HG03060 (cell line): ENCODE results near the gene ASCC3.
"Not testable (repeated sequence)": the region's sequence is repeated elsewhere in the genome, so short reads cannot be mapped to it uniquely, and the experiment has no call there.

Source experiments
- ATAC-seq: cut with Tn5 transposase; IDR thresholded peaks from one replicate; pipeline ENCODE4 v1.9.1; 2021; ENCODE audit warnings: low read depth, moderate number of reproducible peaks; ENCODE audit not compliant: unreplicated experiment

Gene ASCC3

DNA sequence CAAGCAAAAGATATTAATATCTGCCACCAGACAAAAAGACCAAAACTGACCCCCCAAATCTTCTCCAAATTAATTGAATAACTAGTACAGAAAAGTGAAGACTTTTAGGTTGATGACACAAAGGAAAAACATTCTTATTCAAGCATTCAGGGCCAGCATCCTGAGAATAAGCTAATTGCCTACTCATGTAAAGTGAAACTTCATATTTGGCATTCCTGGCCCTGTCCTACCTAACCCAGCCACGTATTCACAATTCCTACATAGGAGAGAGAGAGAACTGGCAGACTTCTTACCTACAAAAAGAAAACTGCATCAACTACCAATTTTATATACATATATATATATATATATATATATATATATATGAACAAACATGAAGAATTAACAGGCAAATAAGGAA is 4.9 kb upstream of the ASCC3 start:
- ATAC-seq, result no peak

DNA sequence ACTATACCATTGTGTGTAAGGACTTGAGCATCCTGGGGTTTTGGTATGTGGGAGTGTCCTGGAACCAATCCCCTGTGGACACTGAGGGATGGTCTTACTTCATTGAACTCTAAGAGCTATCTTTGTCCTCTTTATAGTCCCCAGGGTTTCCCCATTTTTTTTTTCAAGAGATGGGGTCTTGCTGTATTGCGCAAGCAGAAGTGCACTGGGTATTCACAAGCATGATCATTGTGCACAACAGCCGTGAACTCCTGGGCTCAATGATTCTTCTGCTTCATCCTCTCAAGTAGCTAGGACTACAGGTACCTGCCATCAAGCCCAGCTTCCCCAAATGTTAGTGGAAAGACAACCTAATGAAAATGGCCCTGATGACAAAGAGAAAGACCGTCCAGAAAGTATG is 2.2 kb upstream of the ASCC3 start:
- ATAC-seq, result no peak

DNA sequence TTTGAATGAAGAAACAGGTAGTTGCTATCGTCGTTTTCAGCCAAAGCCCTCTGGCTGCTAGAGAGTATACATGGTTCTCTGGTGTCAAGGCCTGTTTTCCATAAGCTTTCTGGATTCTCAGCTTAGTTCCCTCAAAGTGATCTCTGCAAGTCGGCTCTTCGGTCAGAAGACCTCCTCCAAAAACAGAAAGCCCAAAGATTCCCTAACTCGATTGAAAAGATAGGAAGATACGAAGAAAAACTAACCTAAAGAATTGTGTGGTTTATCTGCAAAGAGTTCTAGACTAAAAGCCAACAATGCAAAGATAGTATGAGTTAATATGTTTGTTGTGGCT is 545 bp upstream of the ASCC3 start:
- ATAC-seq, result no peak

DNA sequence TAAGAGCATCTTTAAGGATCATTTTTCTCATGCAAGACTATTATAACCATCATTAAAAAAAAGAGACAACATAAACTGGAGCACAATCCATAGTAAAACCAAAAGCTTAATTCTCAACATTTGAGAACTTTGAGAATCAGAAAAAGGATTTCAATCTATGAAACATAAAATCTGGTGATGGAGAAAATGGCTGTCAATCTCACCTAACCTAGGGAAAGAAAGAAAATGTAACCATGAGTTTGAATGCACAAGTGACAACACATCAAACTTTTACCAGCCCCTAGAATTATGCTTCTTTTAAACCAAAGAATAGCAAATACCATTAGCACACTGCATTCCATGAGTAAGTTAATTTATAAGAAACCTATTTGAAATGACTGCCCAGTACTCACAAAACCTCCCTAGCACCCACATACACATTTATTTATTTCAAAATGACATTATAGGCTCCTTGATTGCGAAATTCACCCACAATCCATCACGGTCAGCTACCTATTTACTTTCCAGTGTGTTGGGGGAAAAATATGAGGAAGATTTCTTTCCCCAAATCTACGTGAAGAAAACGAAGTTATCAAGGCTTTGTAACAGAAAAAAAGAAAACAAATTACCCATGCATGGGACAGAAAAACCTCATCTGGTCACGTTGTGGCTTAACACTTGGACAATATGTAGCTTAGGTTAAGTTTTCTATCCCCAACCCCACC is 828 bp downstream of the ASCC3 start:
- no peak for ATAC-seq

DNA sequence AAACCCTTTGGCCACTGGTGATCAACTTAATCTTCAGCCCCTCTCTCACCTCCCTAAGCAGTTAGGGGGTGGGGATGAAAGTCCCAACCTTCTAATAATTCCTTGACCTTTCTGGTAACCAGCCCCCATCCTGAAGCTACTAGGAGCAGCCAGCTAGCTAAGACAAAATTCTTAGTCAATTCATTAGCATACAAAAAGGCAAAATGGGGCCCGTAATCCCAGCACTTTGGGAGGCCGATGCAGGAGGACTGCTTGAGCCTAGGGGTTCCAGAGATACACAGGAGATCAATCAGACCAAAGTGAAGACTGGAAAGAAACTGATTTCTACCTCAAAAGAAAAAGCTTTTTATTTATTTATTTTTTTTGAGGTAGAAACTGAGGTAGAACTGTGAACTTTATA is 1.8 kb downstream of the ASCC3 start:
- ATAC-seq, result no peak

DNA sequence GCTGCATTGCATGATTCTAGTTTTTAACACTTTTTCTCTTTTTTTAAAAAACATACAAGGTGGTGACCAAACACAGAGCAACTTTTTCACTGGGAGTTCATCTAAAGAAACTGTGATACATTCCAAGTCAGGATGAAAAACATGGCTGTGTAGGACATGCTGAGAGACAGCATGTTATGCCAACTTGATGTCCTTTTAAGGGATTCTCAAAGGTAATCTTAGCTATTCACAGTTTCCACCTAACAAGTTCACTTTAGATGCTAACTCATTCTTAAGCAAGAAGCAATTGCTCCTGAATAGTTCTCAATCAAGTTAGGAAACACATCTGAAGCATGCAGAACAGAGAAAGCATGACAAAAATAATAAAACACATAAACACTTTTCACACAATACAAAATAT is 3.3 kb downstream of the ASCC3 start:
- no peak for ATAC-seq

DNA sequence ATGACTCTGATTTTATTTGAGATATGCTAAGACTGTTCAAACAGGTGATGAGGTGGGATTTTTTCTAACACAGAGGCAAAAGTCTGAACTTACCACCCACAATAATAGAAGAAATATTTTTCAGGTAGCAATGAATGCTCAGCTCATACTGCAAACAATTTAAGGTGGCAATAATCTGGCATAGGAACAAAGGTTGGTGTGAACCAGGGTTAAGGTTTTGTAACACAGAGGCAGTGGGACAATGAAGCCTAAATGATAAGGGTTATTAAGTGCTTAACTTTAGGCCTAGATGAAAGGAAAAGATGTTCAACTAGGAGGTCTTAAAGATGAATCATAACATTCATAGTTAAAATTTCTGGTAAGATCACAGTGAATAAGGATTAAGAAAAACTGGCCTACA is 4.9 kb downstream of the ASCC3 start:
- ATAC-seq, result no peak

DNA sequence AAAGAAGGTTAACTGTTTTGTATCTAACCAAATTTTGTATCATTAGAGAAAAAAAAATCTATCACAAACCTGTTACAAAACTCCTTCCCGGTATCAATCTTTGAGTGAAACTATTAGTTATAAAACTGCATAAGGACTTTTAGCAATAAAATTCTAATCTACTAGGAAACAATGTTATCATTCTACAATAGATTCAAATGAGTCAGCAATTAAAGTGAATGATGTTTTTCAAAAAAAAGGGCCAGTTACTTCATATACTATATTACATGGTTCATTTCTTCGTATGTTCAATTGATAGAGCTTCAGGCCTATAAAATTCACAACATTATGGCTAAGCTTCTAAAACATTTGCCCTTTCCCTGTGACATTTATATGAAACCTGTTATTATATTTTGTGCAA is 15.6 kb downstream of the ASCC3 start:
- no peak for ATAC-seq

DNA sequence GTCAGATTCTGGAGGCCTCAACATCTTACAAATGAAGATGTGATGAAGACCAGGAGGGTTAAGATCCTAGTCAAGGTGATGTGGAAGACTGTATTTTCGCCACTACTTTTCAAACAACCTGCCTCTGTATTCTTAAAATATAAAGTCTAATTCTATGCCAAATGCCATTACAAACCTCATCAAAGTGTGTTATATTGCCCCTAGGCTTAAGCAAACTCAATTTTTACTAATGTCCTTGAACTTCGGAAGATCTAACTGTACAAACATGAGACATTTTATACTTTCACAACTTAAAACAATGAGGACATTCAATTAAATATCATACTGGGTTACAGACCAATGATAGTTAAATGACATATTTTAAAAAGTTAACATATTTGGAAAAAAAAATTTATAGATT is 19.1 kb downstream of the ASCC3 start:
- ATAC-seq, result no peak

DNA sequence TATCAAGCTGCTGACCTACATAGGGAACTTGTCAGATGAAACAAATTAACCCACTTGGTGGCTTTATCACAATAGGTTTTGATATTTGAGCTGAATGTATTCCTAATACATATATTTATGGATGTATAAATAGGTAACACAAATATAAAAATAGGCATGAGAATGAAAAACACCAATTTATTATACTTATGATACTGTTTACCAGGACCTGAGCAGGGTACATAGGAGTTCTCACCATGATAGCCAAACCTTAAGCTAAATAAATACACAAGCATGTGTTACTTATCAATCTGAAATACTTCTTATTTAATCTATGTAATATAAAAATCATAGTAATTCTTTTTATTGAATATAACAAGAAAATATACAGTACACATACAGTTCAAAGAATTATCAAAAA is 25.0 kb downstream of the ASCC3 start:
- no peak for ATAC-seq

DNA sequence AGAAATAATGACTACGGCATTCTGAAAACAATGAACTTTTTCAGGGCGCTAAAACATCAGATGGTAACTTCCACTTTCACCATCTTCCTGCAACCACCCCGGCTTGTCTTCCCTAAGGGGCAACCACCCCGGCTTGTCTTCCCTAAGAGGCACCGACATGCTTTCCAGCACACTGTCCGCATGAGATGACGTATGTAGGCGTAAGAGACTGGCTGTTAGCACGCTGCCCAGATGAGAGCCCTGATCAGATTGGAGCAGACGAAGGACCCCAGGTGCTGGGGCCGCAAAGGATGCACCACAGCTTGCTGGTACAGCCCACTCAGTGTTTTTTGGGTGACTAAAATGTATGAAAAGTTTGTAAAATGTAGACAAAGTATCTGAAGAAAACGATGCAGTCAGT is 29.3 kb downstream of the ASCC3 start:
- no peak for ATAC-seq

DNA sequence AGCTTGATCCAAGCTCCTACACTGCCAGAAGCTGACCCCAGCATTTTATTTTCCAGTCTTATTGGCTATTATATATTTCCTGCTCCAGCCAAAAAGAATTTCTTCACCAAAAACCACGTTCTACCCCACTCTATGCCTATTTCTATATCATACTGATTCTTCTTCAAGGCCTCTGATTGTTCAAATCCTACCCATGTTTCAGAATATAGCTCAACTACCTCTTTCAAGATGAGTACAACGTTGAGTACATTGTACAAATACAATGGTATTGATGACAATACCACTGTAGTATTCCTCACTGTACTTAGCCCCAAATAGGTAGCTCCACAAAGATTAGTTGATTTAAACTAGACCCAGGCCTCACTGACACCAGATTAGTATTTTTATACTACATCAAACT is 31.0 kb downstream of the ASCC3 start:
- ATAC-seq, result no peak

DNA sequence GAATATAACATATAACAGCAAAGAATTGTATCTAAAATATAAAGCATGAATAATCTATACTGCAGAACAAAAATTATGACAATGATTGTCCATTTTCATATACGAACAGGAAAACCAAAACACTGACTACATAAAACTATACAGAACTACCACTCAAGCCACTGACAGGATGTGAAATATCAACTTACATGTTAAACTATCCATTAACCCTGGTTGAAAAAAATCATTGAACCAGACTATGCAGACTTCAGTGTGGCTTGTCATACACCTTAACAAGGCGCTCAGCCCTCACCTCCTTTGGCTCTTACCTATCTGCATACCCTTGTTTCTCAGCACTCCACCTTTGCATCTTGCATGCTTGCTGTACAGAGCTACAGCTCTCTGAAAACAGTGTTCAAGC is 34.9 kb downstream of the ASCC3 start:
- no peak for ATAC-seq

DNA sequence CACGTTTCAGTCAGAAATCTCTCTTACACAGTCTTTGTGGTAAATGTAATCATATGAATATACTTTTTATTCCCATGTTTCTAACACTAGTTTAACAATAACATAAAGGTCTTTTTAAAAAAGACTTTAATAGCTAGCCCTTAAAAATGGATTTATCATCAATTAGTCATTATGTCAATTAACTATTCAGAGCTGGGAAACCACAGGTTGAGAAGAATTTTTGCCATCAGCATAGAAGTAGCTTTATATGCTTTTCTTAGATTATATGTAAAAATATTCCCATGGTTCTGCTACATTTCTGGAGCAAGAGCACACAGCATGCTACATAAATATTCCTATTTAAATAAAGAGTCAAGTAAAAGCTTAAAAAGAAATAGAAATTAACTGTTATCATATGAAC is 35.5 kb downstream of the ASCC3 start:
- no peak for ATAC-seq

DNA sequence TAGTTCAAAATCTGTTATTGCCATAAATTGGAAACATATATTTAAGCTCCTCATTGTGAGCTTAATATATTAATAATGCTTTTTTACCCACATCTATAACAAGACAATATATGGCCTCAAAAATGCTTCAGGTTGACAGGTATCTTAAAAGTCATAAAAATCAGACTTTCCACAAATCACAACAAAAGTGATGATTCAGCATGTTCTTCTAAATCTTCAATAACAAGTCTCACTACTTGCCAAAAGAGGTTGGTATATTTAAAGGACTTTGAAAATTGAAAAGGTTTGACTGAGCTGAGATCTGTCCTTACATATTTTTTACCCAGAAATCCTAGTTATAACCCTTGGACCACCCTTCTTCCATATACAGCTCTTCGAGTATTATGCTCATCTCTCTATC is 41.7 kb downstream of the ASCC3 start:
- ATAC-seq, result no peak

DNA sequence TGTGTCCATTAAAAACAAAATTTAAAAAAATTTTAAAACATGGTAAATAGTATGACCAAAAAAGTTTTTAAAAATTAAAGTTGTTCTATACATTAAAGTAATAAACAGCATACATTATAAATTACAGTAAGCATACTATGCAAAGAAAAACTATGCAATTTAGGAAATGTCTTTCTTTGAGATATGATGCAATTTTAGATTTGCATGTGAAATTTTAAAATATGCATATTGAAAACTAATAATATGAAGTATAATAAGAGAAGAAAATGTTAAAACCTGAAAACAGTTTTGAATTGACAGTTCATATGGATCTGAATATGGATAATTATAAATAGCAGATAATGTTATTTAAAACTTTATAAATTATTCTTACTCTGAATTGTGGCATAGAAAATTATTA is 43.1 kb downstream of the ASCC3 start:
- no peak for ATAC-seq

DNA sequence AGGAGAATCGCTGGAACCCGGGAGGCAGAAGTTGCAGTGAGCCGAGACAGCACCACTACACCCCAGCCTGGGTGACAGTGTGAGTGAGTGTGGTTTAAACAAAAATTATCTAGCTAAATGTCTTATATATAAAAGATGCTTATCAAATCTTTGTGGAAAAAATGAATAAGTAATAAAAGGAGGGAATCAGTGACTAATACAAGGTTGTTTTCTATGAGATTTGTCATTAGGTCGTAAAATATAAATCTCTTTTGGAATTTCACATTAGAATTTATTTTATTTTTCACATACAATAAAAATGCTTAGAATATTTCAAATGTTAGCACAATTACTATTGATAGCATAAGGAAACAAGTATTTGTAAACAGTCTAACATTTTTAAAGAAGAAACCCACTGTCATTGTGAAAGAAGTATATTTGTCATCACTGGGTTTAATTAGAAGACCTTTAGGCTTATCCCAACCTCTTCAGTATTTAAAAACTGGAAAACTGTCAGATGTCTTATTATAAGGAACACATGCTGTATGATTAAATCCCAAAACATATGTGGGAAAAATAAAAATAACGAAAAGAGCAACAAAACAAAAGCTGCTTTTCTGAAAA is 47.1 kb downstream of the ASCC3 start:
- ATAC-seq, result no peak

DNA sequence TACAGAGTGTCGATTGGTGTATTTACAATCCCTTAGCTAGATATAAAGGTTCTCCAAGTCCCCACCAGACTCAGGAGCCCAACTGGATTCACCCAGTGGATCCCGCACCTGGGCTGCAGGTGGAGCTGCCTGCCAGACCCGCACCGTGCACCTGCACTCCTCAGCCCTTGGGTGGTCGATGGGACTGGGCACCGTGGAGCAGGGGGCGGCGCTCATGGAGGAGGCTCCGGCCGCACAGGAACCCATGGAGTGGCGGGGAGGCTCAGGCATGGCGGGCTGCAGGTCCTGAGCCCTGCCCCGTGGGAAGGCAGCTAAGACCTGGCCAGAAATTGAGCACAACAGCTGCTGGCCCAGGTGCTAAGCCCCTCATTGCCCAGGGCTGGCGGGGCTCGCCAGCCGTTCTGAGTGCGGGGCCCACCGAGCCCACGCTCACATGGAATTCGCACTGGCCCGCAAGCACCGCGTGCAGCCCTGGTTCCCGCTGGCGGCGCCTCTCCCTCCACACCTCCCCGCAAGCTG is 52.0 kb downstream of the ASCC3 start:
- not testable (repeated sequence) for ATAC-seq

DNA sequence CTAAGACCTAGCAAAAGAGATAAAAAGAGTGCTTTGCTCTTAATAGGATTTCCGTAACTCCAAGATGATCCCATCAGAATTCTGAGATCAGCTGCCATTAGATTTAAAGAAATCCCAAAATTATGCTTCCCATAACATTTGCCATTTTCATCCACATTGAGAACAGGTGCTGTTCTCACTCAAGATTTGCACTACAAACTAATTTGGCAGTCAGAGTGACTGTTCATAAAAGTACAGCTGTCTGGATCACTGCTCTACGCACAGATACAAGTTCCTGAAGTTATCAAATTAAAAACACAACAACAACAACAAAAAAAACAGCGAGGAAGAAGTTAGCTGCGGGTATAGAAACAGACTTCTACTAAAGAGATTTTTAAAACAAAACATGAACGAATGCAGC is 58.1 kb downstream of the ASCC3 start:
- no peak for ATAC-seq

DNA sequence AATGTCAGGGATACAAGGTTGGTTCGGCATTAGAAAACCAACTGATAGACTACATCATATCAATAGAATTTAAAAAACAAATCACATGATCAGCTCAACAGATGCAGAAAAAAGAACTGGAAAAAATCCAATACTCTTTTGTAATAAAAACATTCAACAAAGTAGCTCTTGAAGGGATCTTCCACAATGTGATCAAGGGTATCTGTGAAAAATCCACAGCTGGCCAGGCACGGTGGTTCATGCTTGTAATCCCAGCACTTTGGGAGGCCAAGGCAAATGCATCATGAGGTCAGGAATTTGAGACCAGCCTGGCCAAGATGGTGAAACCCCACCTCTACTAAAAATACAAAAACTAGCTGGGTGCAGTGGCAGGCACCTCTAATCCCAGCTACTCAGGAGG is 63.1 kb downstream of the ASCC3 start:
- ATAC-seq, result no peak

DNA sequence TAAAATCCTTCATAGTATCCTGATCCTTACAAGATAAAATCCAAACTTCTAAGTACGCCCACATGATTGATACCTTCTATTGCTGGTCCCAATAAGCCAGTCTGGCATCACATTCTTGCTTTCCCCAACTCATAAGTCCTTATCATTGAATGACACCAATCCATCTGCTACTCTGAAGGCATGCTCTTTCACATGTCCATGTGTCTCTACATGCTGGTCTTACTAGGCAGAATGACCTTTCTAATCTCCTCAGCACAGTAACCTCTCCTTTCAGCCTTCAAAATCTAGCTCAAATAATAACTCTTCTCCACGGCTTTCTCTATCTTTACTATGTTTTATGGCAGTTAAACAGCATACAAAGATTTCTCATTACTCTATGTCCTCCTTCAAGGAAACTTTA is 71.1 kb downstream of the ASCC3 start:
- ATAC-seq, result no peak

DNA sequence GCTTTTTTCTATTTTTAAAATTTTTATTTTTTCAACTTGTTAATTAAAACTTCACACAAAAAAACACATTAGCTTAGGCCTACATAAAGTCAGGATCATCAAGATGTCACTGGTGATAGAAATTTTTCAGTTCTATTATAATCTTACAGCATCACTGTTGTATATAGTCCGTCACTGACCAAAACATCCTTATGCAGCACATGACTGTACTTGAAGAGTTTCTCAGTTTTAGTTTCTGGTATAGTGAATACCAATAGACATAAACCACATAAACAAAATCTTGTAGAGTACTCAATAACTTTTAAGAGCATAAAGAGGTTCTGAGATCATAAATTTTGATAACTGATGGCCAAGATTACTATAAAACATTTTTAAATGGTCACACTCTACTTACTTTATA is 71.8 kb downstream of the ASCC3 start:
- no peak for ATAC-seq
